Lower lobe of right lung (tissue), 2 donors: Measurements from ENCODE around the gene RAPGEF5. TPM values are rescaled to one million over a fixed set of nuclear protein-coding genes. Genes with fewer than 3 reads are reported as not detected.

Source experiments
- ATAC-seq, 2 donors: fragments of 200-7000 bp; cut with Tn5 transposase; one replicate each; pipeline ENCODE4 v1.9.1; 2020 to 2022; ENCODE audit warnings: mild to moderate bottlenecking in 2 of 2, moderate library complexity in 2 of 2
- DNase-seq: peaks from one replicate; pipeline ENCODE4 v3.0.0-alpha.2; 2020
- H3K27ac ChIP-seq: fragments of 200-600 bp; one replicate; pipeline ENCODE4 v1.8.0; 2022
- H3K27me3 ChIP-seq: fragments of 200-600 bp; one replicate; pipeline ENCODE4 v1.8.0; 2022; ENCODE audit warnings: low read depth
- H3K36me3 ChIP-seq: fragments of 200-600 bp; one replicate; pipeline ENCODE4 v1.8.0; 2022; ENCODE audit warnings: mild to moderate bottlenecking
- H3K4me1 ChIP-seq: fragments of 200-600 bp; one replicate; pipeline ENCODE4 v1.8.0; 2022
- H3K4me3 ChIP-seq: fragments of 200-600 bp; one replicate; pipeline ENCODE4 v1.8.0; 2022; ENCODE audit warnings: mild to moderate bottlenecking
- H3K9me3 ChIP-seq: fragments of 200-600 bp; one replicate; pipeline ENCODE4 v1.8.0; 2022
- CTCF ChIP-seq: fragments of 200-600 bp; IDR thresholded peaks from one replicate; pipeline ENCODE4 v1.8.0; 2022; ENCODE audit warnings: antibody characterized with exemption, mild to moderate bottlenecking
- intact Hi-C: fragments of 100-400 bp; cut with DNase I; formaldehyde crosslinking; loops from one replicate; pipeline ENCODE4 v1.11.0; 2022
- total RNA-seq: library from RNA; stranded (reverse); fragmentation: NEBNext Ultra II Directional; extraction: Animal tissue kit (Norgen Biotek cat#: 25700); gene quantifications from one replicate; pipeline ENCODE4 v1.2.1, GENCODE V29; 2021
- donor health status: DM: no; HTN: yes; CAD: no; lungs with severe emphysema.

Gene RAPGEF5
- total RNA-seq, 1 donor from 2014 or later, result 85.1 TPM

GRCh38 chr7:22121702-22122474 lies 235.1 kb downstream of the RAPGEF5 start:
- Histone ChIP-seq H3K4me1 (peaks cover 15% of the 10 kb centered on the region), H3K36me3 (peaks cover 85% of the 10 kb centered on the region), H3K27me3 (no peaks in the 10 kb centered on the region), H3K27ac (peak overlapping the region; percentile 38), H3K4me3 (no peak overlapping the region), H3K9me3 (no peaks in the 10 kb centered on the region)
- DNase-seq, result no peak
- TF ChIP-seq CTCF, result no peak
- peak in 1 of 2 donors; percentile 51 for ATAC-seq
- intact Hi-C loops, result no loop called here

GRCh38 chr7:22120391-22121053 lies 236.4 kb downstream of the RAPGEF5 start:
- Histone ChIP-seq H3K27ac (no peak overlapping the region), H3K36me3 (peaks cover 72% of the 10 kb centered on the region), H3K4me1 (peaks cover 15% of the 10 kb centered on the region), H3K9me3 (no peaks in the 10 kb centered on the region), H3K27me3 (no peaks in the 10 kb centered on the region), H3K4me3 (no peak overlapping the region)
- intact Hi-C loops, result no loop called here
- no peak for ATAC-seq
- no peak for TF ChIP-seq CTCF
- DNase-seq, result no peak

- Histone ChIP-seq H3K9me3 (no peaks in the 10 kb centered on the region), H3K27me3 (no peaks in the 10 kb centered on the region), H3K36me3 (peaks cover 41% of the 10 kb centered on the region), H3K4me3 (no peak overlapping the region), H3K27ac (no peak overlapping the region), H3K4me1 (peaks cover 7% of the 10 kb centered on the region)
- ATAC-seq (no peak), DNase-seq (no peak)
- intact Hi-C loops, result no loop called here
- no peak for TF ChIP-seq CTCF
Measured at GRCh38 chr7:22117222-22117621, 239.7 kb downstream of the RAPGEF5 start.

GRCh38 chr7:22116451-22117030 lies 240.4 kb downstream of the RAPGEF5 start:
- Histone ChIP-seq H3K4me1 (peaks cover under 1% of the 10 kb centered on the region), H3K27ac (no peak overlapping the region), H3K4me3 (no peak overlapping the region), H3K27me3 (no peaks in the 10 kb centered on the region), H3K9me3 (no peaks in the 10 kb centered on the region), H3K36me3 (peaks cover 34% of the 10 kb centered on the region)
- ATAC-seq (no peak), DNase-seq (no peak)
- intact Hi-C loops, result no loop called here
- TF ChIP-seq CTCF, result no peak

- peak overlapping the region; percentile 3 for H3K27ac ChIP-seq
- ATAC-seq (no peak), DNase-seq (no peak)
- no peak for TF ChIP-seq CTCF
- no peaks in the 10 kb centered on the region for H3K9me3 ChIP-seq
- peaks cover 25% of the 10 kb centered on the region for H3K36me3 ChIP-seq
- peaks cover under 1% of the 10 kb centered on the region for H3K4me1 ChIP-seq
- H3K4me3 ChIP-seq, result no peak overlapping the region
- H3K27me3 ChIP-seq, result no peaks in the 10 kb centered on the region
- intact Hi-C loops, result no loop called here
Measured at GRCh38 chr7:22115689-22116088, 241.3 kb downstream of the RAPGEF5 start.
